Activated naive CD4-positive, alpha-beta T cell treated with anti-CD3 and anti-CD28 coated beads, Interleukin-2, amount 10 ng/mL, durations not matched to agents 7 days and 5 days (primary cell): ENCODE results near the gene PEX16.

ENCODE experiments used
- CTCF ChIA-PET: fragments of 350-600 bp; sonication (Branson Sonifier 250); formaldehyde crosslinking; loops from one replicate; lab custom pipeline; 2021; ENCODE audit warnings: antibody characterized with exemption; lab: Charles Lee
- DNase-seq: peaks from one replicate; pipeline ENCODE4 v3.0.0-alpha.2; 2020
- H3K27ac Mint-ChIP-seq: one replicate; pipeline ENCODE4 v1.8.0; 2021; ENCODE audit warnings: mild to moderate bottlenecking, moderate library complexity, mixed read lengths
- H3K27me3 Mint-ChIP-seq: one replicate; pipeline ENCODE4 v1.8.0; 2021; ENCODE audit warnings: mild to moderate bottlenecking, mixed read lengths
- H3K36me3 Mint-ChIP-seq: one replicate; pipeline ENCODE4 v1.8.0; 2021; ENCODE audit warnings: mixed read lengths
- H3K4me1 Mint-ChIP-seq: one replicate; pipeline ENCODE4 v1.8.0; 2021; ENCODE audit warnings: mixed read lengths
- H3K4me3 Mint-ChIP-seq: one replicate; pipeline ENCODE4 v1.8.0; 2021; ENCODE audit warnings: mild to moderate bottlenecking, moderate library complexity, mixed read lengths
- H3K9me3 Mint-ChIP-seq: one replicate; pipeline ENCODE4 v1.8.0; 2021; ENCODE audit warnings: mixed read lengths

The PEX16 gene

GRCh38 chr11:45877221-45877620 lies 40.5 kb downstream of the PEX16 start:
- no peak overlapping the region for H3K27ac Mint-ChIP-seq
- no peak overlapping the region for H3K4me3 Mint-ChIP-seq
- no peaks in the 10 kb centered on the region for H3K4me1 Mint-ChIP-seq
- no peak for DNase-seq
- H3K9me3 Mint-ChIP-seq, result no peaks in the 10 kb centered on the region
- no peaks in the 10 kb centered on the region for H3K27me3 Mint-ChIP-seq
- H3K36me3 Mint-ChIP-seq, result peaks cover 32% of the 10 kb centered on the region
- CTCF ChIA-PET, result no interaction called here

DNA sequence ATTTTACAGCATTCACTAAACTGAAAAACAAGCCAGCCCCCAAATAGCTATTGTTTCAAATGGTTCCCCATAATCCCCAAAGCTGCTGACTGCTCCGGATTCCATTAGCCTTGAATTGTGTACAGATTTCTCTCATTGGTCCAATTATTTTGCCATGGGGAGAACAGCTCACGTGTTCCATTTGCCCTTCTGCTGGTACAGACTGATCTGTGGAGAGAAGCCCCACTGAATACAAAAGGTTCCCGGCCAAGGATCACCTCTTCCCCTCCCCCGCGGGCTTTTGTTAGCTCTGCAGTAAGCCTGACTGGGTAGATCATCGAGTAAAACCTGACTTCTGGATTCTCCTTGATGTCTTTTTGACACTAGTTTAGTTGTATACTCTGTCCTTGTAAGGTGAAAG lies 41.3 kb downstream of the PEX16 start:
- Mint-ChIP-seq H3K36me3 (peaks cover 33% of the 10 kb centered on the region), H3K27ac (no peak overlapping the region), H3K9me3 (no peaks in the 10 kb centered on the region), H3K27me3 (no peaks in the 10 kb centered on the region), H3K4me1 (no peaks in the 10 kb centered on the region), H3K4me3 (no peak overlapping the region)
- CTCF ChIA-PET, result no interaction called here
- no peak for DNase-seq

- no peaks in the 10 kb centered on the region for H3K9me3 Mint-ChIP-seq
- H3K27ac Mint-ChIP-seq, result no peak overlapping the region
- peaks cover 40% of the 10 kb centered on the region for H3K36me3 Mint-ChIP-seq
- CTCF ChIA-PET, result interaction anchor here (0.7 to 2.8 kb wide), 15 partner anchors 10 to 443 kb away, joined by 3 to 10 read pairs (median 3); no protein-coding TSS in a partner anchor
- H3K4me3 Mint-ChIP-seq, result no peak overlapping the region
- no peaks in the 10 kb centered on the region for H3K4me1 Mint-ChIP-seq
- peak; percentile 57 for DNase-seq
- no peaks in the 10 kb centered on the region for H3K27me3 Mint-ChIP-seq
These were observed 44.9 kb downstream of the PEX16 start for GRCh38 chr11:45872651-45873356.

DNA sequence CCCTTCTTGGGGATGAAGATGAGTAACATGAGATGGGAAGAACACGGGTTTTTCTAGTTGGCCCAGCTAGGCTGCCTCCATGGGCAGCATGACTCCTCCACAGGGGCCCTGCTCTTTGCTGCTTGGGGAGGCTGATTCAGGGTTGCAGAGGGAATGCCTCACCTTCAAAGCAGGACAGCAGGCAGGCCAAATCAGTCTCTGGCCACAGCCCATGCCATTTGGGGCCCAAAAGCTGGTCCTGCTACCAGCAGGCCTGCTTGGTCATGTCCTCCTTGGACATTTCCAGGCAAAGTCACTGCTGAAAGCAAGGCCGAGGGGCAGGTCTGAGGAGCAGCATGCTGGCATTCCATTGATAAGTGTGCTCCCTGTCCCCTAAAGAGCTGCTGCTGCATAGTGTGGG lies 46.0 kb downstream of the PEX16 start:
- DNase-seq, result no peak
- H3K36me3 Mint-ChIP-seq, result peaks cover 39% of the 10 kb centered on the region
- CTCF ChIA-PET, result interaction anchor here (0.6 to 2.8 kb wide), 5 partner anchors 12 to 434 kb away, joined by 3 to 10 read pairs (median 4); no protein-coding TSS in a partner anchor
- no peaks in the 10 kb centered on the region for H3K4me1 Mint-ChIP-seq
- no peaks in the 10 kb centered on the region for H3K27me3 Mint-ChIP-seq
- H3K9me3 Mint-ChIP-seq, result no peaks in the 10 kb centered on the region
- H3K27ac Mint-ChIP-seq, result no peak overlapping the region
- no peak overlapping the region for H3K4me3 Mint-ChIP-seq

- Mint-ChIP-seq H3K9me3 (no peaks in the 10 kb centered on the region), H3K27me3 (no peaks in the 10 kb centered on the region), H3K27ac (no peak overlapping the region), H3K4me1 (no peaks in the 10 kb centered on the region), H3K4me3 (no peak overlapping the region), H3K36me3 (peaks cover 41% of the 10 kb centered on the region)
- CTCF ChIA-PET, result interaction anchor here (0.8 kb wide), 1 partner anchor 100 kb away, joined by 4 read pairs; no protein-coding TSS in a partner anchor
- no peak for DNase-seq
These were observed 47.0 kb downstream of the PEX16 start for GRCh38 chr11:45870706-45871105.

DNA sequence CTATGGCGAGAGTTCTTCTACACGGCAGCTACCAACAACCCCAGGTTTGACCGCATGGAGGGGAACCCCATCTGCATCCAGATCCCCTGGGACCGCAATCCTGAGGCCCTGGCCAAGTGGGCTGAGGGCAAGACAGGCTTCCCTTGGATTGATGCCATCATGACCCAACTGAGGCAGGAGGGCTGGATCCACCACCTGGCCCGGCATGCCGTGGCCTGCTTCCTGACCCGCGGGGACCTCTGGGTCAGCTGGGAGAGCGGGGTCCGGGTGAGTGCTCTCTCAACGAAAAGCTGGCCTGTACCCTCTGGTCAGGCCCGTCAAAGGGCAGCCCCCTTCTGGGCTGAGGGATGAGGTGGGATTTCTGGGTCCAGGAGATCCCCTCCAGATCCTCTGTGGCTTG lies 48.1 kb downstream of the PEX16 start:
- peaks cover 41% of the 10 kb centered on the region for H3K36me3 Mint-ChIP-seq
- no peaks in the 10 kb centered on the region for H3K4me1 Mint-ChIP-seq
- CTCF ChIA-PET, result no interaction called here
- no peak overlapping the region for H3K4me3 Mint-ChIP-seq
- no peaks in the 10 kb centered on the region for H3K27me3 Mint-ChIP-seq
- no peaks in the 10 kb centered on the region for H3K9me3 Mint-ChIP-seq
- DNase-seq, result no peak
- no peak overlapping the region for H3K27ac Mint-ChIP-seq

DNA sequence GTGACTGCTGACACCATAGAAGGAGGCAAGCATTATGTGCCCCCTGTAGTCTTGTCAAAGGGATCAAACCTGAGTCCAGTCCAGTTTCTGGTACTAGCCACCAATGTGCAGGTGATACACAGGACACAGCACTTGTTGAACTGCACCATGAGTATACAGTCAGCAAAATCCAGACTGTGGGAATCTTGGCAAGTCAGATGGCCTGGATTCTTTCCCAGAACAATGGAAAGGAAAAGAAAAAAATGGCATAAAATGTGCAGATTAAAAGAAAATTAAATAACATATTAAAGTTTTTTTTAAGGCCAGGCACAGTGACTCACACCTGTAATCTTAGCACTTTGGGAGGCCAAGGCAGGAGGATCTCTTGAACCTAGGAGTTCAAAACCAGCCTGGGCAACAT lies 53.6 kb downstream of the PEX16 start:
- peaks cover 45% of the 10 kb centered on the region for H3K36me3 Mint-ChIP-seq
- H3K27me3 Mint-ChIP-seq, result no peaks in the 10 kb centered on the region
- CTCF ChIA-PET, result interaction anchor here (1.4 kb wide), 1 partner anchor 19 kb away, joined by 3 read pairs; no protein-coding TSS in a partner anchor
- no peak for DNase-seq
- no peaks in the 10 kb centered on the region for H3K9me3 Mint-ChIP-seq
- H3K27ac Mint-ChIP-seq, result no peak overlapping the region
- no peak overlapping the region for H3K4me3 Mint-ChIP-seq
- no peaks in the 10 kb centered on the region for H3K4me1 Mint-ChIP-seq

DNA sequence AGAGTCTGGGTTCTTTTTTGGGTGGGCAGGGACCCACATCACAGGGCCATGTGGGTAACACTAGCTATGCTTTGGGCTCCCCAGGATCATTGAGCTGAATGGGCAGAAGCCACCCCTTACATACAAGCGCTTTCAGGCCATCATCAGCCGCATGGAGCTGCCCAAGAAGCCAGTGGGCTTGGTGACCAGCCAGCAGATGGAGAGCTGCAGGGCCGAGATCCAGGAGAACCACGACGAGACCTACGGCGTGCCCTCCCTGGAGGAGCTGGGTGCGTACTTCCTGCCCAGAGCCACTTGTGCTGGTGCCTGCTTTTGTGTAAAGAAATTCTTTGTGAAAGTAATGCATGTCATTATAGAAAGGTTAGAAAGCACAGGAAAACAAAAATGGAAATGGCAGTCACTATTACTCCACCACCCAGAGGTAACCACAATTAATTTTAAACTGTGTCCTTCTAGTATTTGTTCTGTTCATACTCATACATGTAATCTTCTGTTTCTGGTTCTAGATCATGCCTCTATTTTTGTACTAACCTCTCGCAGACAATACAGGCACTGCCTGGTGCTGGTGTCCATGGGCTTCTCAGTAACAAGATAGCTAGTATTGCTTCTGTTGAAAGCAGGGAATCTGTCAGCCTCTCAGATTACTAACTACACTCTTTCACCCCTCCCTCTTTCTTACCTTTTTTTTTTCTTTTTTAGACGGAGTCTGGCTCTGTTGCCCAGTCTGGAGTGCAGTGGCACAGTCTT lies 56.7 kb downstream of the PEX16 start:
- no peak for DNase-seq
- Mint-ChIP-seq H3K27ac (no peak overlapping the region), H3K9me3 (no peaks in the 10 kb centered on the region), H3K4me1 (no peaks in the 10 kb centered on the region), H3K36me3 (peaks cover 39% of the 10 kb centered on the region), H3K4me3 (no peak overlapping the region), H3K27me3 (no peaks in the 10 kb centered on the region)
- CTCF ChIA-PET, result interaction anchor here (1.7 kb wide), 1 partner anchor 12 kb away, joined by 4 read pairs; no protein-coding TSS in a partner anchor

GRCh38 chr11:45860348-45860747 lies 57.3 kb downstream of the PEX16 start:
- Mint-ChIP-seq H3K27ac (peak overlapping the region; percentile 55), H3K4me3 (no peak overlapping the region), H3K9me3 (no peaks in the 10 kb centered on the region), H3K36me3 (peaks cover 39% of the 10 kb centered on the region), H3K4me1 (no peaks in the 10 kb centered on the region), H3K27me3 (no peaks in the 10 kb centered on the region)
- CTCF ChIA-PET, result interaction anchor here (0.7 to 1.7 kb wide), 4 partner anchors 9 to 1145 kb away, joined by 3 to 4 read pairs (median 4); no protein-coding TSS in a partner anchor
- no peak for DNase-seq
